OCI-LY3 (cell line): ENCODE results near the gene CEP70.

Source experiments
- H2AFZ ChIP-seq: fragments of 200-600, 300-600 bp; shearing (Covaris generic); 2 replicates; pipeline ENCODE4 v1.6.0; 2014; ENCODE audit warnings: antibody characterized with exemption, low read depth, low read length
- H3K27ac ChIP-seq: fragments of 200-600, 300-600 bp; sonication (generic); 2 replicates; pipeline ENCODE4 v1.5.1; 2014; ENCODE audit warnings: mild to moderate bottlenecking, low read length, moderate library complexity, mixed read lengths
- H3K27me3 ChIP-seq: fragments of 200-600, 300-600 bp; sonication (generic); 2 replicates; pipeline ENCODE4 v1.6.1; 2014; ENCODE audit warnings: low read depth, low read length, mixed read lengths
- H3K36me3 ChIP-seq: fragments of 200-600, 300-600 bp; sonication (generic); replicated peaks from 2 replicates; pipeline ENCODE3; 2014; ENCODE audit warnings: low read depth, low read length, mixed read lengths
- H3K4me1 ChIP-seq: fragments of 300-600, 200-600 bp; sonication (generic); 2 replicates; pipeline ENCODE4 v1.6.1; 2014; ENCODE audit warnings: low read length, mixed read lengths
- H3K4me2 ChIP-seq: fragments of 200-600, 300-600 bp; sonication (generic); 2 replicates; pipeline ENCODE4 v1.6.1; 2014; ENCODE audit warnings: low read length, mixed read lengths
- H3K4me3 ChIP-seq: fragments of 300-600, 200-600 bp; sonication (generic); 2 replicates; pipeline ENCODE4 v1.5.1; 2014; ENCODE audit warnings: antibody characterized with exemption, mild to moderate bottlenecking, low read length, moderate library complexity
- H3K79me2 ChIP-seq: fragments of 300-600, 200-600 bp; shearing (Covaris generic); 2 replicates; pipeline ENCODE4 v1.6.1; 2014; ENCODE audit warnings: mild to moderate bottlenecking, low read length, mixed read lengths
- H3K9ac ChIP-seq: fragments of 300-600, 200-600 bp; shearing (Covaris generic); 2 replicates; pipeline ENCODE4 v1.6.0; 2014; ENCODE audit warnings: mild to moderate bottlenecking, low read length, moderate library complexity
- H3K9me3 ChIP-seq: fragments of 200-600, 300-600 bp; shearing (Covaris generic); 2 replicates; pipeline ENCODE4 v1.6.1; 2014; ENCODE audit warnings: low read length, mixed read lengths; ENCODE audit not compliant: insufficient read depth
- H4K20me1 ChIP-seq: fragments of 200-600, 300-600 bp; sonication (generic); 2 replicates; pipeline ENCODE4 v1.6.1; 2016; ENCODE audit warnings: low read length, mixed read lengths; ENCODE audit not compliant: insufficient read depth
- EZH2phosphoT487 ChIP-seq: fragments of 200-600 bp; shearing (Covaris generic); IDR thresholded peaks from 2 replicates; pipeline ENCODE4 v1.6.1; 2018; ENCODE audit warnings: antibody characterized with exemption, mixed run types, low read depth
- TF ChIP-seq, protein P1 (sequence below): fragments of 200-600, 300-600 bp; sonication (generic); IDR thresholded peaks from 2 replicates; pipeline ENCODE4 v1.5.1; 2014; ENCODE audit warnings: antibody characterized with exemption, low read length, low read depth

The CEP70 gene

DNA sequence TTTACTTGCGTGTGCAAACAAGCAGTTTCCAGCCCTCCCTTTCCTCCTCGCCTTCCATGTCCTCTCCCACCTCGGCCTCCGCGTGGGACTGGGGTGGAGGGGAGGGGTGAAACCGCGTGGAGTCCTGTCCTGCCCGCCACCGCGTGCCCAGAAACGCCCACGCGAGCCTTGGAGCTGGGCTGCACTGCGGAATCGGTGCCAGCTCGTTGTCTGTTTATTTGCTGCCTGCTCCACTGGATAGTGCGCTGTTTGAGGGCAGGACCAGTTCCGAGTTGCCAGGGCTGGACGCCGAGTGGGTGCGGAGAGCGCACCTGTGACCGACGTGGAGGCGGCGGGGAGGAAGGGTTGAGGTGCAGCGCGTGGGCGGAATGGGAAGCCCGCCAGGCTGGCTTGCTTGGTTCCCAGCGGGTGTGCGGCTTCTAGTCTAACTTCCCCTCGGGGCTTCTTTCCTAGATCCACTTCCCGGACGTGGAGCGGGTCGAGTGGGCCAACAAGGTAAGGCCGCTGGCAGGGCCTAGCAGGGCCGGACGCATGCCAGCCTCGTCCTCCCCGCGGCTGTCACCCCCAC is 142.4 kb downstream of the CEP70 start:
- H3K79me2 ChIP-seq: no peaks in the 10 kb centered on the region
- H3K27ac ChIP-seq: no peak overlapping the region
- H4K20me1 ChIP-seq: no peaks in the 10 kb centered on the region
- no peak overlapping the region for H3K9ac ChIP-seq
- no peak overlapping the region for H3K4me2 ChIP-seq
- TF ChIP-seq, protein P1, sequence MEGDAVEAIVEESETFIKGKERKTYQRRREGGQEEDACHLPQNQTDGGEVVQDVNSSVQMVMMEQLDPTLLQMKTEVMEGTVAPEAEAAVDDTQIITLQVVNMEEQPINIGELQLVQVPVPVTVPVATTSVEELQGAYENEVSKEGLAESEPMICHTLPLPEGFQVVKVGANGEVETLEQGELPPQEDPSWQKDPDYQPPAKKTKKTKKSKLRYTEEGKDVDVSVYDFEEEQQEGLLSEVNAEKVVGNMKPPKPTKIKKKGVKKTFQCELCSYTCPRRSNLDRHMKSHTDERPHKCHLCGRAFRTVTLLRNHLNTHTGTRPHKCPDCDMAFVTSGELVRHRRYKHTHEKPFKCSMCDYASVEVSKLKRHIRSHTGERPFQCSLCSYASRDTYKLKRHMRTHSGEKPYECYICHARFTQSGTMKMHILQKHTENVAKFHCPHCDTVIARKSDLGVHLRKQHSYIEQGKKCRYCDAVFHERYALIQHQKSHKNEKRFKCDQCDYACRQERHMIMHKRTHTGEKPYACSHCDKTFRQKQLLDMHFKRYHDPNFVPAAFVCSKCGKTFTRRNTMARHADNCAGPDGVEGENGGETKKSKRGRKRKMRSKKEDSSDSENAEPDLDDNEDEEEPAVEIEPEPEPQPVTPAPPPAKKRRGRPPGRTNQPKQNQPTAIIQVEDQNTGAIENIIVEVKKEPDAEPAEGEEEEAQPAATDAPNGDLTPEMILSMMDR: no peak
- TF ChIP-seq EZH2phosphoT487: no peak
- H3K4me1 ChIP-seq: no peaks in the 10 kb centered on the region
- H3K9me3 ChIP-seq: no peaks in the 10 kb centered on the region
- no peak overlapping the region for H2AFZ ChIP-seq
- H3K36me3 ChIP-seq: no peaks in the 10 kb centered on the region
- no peak overlapping the region for H3K4me3 ChIP-seq
- H3K27me3 ChIP-seq: peaks cover 7% of the 10 kb centered on the region; the same call in 1 of the 2 replicates

DNA sequence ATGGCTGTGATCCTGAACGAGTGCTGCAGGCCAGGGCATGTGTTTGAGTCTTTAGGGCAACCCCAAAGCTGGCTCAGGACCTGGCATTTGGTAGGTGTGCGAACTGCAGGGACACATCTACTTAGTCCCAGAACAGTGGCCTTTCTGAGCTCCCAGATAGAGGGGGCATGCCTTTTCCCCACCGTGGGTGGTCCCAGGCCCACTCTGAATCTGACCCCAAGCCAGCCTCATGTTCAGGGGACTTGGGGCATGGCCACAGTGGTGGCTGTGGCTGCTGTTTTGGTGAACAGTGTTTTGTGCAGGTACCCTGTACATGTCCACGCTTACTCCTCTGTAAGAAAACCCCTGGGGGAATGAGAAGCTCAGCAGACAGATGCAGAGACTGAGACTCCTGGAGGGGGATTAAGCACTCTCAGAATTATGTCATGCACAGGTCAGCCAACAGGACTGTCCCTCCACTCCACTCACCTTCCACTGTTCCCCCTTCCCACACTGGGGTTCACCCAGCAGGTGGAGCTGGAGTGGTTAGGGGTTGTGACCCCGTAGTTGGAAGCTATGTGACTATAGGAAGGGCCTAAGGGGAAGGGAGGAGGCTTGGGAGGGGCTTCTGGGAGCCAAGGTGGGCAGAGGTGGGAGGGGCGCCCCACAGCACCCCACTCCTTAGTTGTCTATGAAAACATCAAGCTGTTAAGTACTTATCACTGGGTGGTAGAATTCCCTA is 143.2 kb downstream of the CEP70 start:
- H3K27me3 ChIP-seq: peaks cover 7% of the 10 kb centered on the region; the same call in 1 of the 2 replicates
- H3K9ac ChIP-seq: no peak overlapping the region

DNA sequence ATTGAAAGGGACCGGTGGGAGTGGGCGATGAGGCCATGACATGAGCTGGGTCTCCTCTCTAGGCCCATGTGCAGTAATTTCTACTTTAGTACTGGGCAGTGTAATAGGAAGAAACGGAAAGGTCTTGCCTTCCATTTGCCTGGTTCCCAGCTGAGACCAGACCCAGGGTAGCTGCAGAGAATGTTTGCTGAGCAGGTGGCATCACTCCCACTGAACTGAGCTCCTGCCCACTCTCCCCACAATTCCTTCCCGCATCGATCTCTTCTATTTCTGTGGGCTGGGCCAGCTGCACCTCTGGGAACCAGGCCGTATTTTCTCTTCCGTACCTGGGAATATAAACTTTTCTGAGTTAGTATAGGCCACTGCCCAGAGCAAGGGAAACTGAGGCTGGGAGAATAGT is 143.9 kb downstream of the CEP70 start:
- no peak overlapping the region for H3K4me3 ChIP-seq
- H3K4me1 ChIP-seq: no peaks in the 10 kb centered on the region
- H3K36me3 ChIP-seq: no peaks in the 10 kb centered on the region
- H3K27me3 ChIP-seq: peaks cover 7% of the 10 kb centered on the region; the same call in 1 of the 2 replicates
- H3K9ac ChIP-seq: no peak overlapping the region
- no peak overlapping the region for H3K4me2 ChIP-seq
- no peak overlapping the region for H2AFZ ChIP-seq
- no peaks in the 10 kb centered on the region for H3K79me2 ChIP-seq
- no peaks in the 10 kb centered on the region for H4K20me1 ChIP-seq
- TF ChIP-seq EZH2phosphoT487: no peak
- H3K9me3 ChIP-seq: no peaks in the 10 kb centered on the region
- H3K27ac ChIP-seq: no peak overlapping the region

More for the DNA sequence above, 143.2 kb downstream of the CEP70 start:
- Histone ChIP-seq H4K20me1 (no peaks in the 10 kb centered on the region), H3K79me2 (no peaks in the 10 kb centered on the region), H3K9me3 (no peaks in the 10 kb centered on the region), H3K4me2 (no peak overlapping the region), H2AFZ (no peak overlapping the region), H3K4me3 (no peak overlapping the region), H3K27ac (no peak overlapping the region), H3K4me1 (no peaks in the 10 kb centered on the region), H3K36me3 (no peaks in the 10 kb centered on the region)
- no peak for TF ChIP-seq EZH2phosphoT487

DNA sequence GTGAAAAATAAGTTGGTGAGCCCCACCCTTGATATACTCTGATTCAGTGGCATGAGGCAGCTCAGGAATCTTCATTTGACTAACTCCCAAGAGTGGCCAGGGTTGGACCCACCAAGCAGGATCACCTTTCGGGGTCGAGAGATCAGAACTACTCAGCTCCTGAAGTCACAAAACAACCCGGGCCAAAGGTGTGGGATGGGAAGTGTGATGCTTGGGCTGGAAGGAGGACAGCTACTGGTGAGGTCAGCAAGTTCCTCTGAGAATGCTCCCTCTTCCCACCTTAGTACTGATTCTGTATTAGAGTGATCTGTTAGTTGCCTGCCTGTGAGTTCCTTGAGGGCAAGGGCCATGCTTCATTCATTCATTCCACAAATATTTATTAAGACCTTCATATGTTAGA is 144.6 kb downstream of the CEP70 start:
- Histone ChIP-seq H3K79me2 (no peaks in the 10 kb centered on the region), H3K27me3 (peaks cover under 1% of the 10 kb centered on the region; the same call in 1 of the 2 replicates), H3K4me1 (no peaks in the 10 kb centered on the region), H3K36me3 (no peaks in the 10 kb centered on the region), H3K9me3 (no peaks in the 10 kb centered on the region), H3K27ac (no peak overlapping the region), H2AFZ (no peak overlapping the region), H3K4me3 (no peak overlapping the region), H4K20me1 (no peaks in the 10 kb centered on the region), H3K4me2 (no peak overlapping the region), H3K9ac (no peak overlapping the region)
- no peak for TF ChIP-seq EZH2phosphoT487
- TF ChIP-seq, protein P1: no peak

DNA sequence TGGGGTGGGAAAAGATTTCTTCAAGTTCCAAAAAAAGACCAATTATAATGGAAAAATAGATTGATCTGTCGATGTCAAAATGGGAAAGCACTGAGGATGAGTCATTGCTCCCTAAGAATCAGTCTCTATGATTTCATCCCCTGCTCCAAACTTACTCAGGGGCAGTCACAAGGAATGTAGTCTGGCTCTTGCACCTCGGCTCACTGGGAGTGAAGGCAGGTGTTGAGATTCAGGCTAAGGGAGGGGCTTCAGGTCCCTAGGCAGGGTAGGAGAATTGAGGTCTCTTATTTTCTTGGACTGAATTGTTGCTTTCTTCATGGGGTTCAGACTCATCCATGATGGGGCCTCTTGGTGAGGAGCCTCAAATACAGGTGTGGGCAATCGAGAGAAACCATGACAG is 145.4 kb downstream of the CEP70 start:
- Histone ChIP-seq H3K4me2 (no peak overlapping the region), H3K9me3 (no peaks in the 10 kb centered on the region), H3K36me3 (no peaks in the 10 kb centered on the region), H4K20me1 (no peaks in the 10 kb centered on the region), H3K79me2 (no peaks in the 10 kb centered on the region), H3K27ac (no peak overlapping the region), H3K9ac (no peak overlapping the region), H3K4me3 (no peak overlapping the region), H3K27me3 (no peaks in the 10 kb centered on the region), H3K4me1 (no peaks in the 10 kb centered on the region), H2AFZ (no peak overlapping the region)
- no peak for TF ChIP-seq EZH2phosphoT487
- TF ChIP-seq, protein P1: no peak
